Measurements from ENCODE around the gene CAPN2.

DNA sequence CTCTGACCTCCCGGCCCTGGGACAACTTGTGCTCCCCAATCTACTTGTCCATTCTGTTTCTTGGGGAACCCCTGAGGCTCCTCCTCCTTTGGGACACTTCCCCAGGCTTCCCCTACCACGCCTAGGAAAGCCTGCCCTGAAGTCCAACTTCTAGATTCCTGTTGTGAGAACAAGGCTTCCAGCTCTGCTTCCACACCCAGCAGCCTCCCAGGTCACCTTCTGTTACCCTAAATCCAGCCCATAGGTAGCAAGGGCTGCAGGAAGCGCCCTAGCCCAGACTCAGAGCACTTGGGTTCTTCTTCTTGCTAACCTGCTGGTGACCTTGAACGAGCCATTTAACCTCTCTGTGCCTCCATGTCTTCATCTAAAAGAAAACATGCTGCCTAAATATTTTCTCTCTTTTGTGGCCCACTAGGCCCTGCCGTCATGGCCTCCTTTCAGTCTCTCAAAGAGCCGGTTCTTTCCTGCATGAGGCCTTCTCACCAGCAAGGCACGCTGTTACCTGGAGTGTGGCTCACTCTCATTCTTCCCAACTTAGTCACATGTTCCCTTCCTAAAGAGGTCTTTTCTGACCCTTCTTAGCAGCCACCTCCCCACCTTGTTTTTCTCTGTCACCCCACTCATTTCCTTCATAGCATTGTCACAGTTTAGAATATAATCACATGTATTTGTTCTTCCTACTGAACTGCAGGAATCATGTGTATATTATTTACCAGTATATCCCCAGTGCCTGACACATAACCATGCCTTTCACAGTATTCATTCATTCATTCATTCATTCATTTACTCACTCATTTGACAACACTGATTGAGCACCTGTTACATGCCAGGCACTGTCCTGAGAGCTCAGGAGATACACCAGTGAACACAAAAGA lies 1.4 kb downstream of the CAPN2 start:
- TF ChIP-seq, protein P1, sequence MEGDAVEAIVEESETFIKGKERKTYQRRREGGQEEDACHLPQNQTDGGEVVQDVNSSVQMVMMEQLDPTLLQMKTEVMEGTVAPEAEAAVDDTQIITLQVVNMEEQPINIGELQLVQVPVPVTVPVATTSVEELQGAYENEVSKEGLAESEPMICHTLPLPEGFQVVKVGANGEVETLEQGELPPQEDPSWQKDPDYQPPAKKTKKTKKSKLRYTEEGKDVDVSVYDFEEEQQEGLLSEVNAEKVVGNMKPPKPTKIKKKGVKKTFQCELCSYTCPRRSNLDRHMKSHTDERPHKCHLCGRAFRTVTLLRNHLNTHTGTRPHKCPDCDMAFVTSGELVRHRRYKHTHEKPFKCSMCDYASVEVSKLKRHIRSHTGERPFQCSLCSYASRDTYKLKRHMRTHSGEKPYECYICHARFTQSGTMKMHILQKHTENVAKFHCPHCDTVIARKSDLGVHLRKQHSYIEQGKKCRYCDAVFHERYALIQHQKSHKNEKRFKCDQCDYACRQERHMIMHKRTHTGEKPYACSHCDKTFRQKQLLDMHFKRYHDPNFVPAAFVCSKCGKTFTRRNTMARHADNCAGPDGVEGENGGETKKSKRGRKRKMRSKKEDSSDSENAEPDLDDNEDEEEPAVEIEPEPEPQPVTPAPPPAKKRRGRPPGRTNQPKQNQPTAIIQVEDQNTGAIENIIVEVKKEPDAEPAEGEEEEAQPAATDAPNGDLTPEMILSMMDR (IDR thresholded peaks at IDR 0.05; ENCODE audit: low read depth, low read length), result no peak
- no peak for TF ChIP-seq EZH2phosphoT487 (IDR thresholded peaks at IDR 0.05; ENCODE audit: low read depth)
